Natural killer cell (primary cell): ENCODE measurements around the gene C8B. TPM values are rescaled to one million over a fixed set of nuclear protein-coding genes. Genes with fewer than 3 reads are reported as not detected.

Experiments used
- ATAC-seq, 3 donors: fragments of 150-1000 bp in 2 of 3; fragments of 200-7000 bp in 1 of 3; cut with Tn5 transposase; 1 replicate in 1 of 3; 2 replicates in 2 of 3; pipeline ENCODE4 v1.10.0; 2021; ENCODE audit warnings: mild to moderate bottlenecking in 2 of 3, moderate library complexity in 2 of 3
- DNase-seq, 2 donors: peaks; one replicate each; pipeline versions ENCODE4 v3.0.0 to v3.0.0-alpha.2; 2013 to 2021; ENCODE audit warnings: mixed read lengths in 1 of 2
- H3K27ac ChIP-seq: one replicate; pipeline ENCODE4 v1.5.1; 2013; ENCODE audit warnings: mild to moderate bottlenecking, low read length
- H3K27me3 ChIP-seq: one replicate; pipeline ENCODE4 v1.6.1; 2013; ENCODE audit warnings: low read length; ENCODE audit not compliant: control insufficient read depth, insufficient read depth
- H3K36me3 ChIP-seq: one replicate; pipeline ENCODE4 v1.6.1; 2013; ENCODE audit warnings: low read length; ENCODE audit not compliant: control insufficient read depth, insufficient read depth
- H3K4me1 ChIP-seq: one replicate; pipeline ENCODE4 v1.6.1; 2013; ENCODE audit warnings: low read length; ENCODE audit not compliant: control insufficient read depth, insufficient read depth
- H3K4me3 ChIP-seq: one replicate; pipeline ENCODE4 v1.5.1; 2013; ENCODE audit warnings: low read length
- H3K9me3 ChIP-seq: one replicate; pipeline ENCODE4 v1.6.1; 2013; ENCODE audit warnings: low read length; ENCODE audit not compliant: control insufficient read depth, insufficient read depth
- H3K27ac Mint-ChIP-seq, 2 donors: one replicate each; pipeline ENCODE4 v1.8.0; 2022; ENCODE audit warnings: mild to moderate bottlenecking in 2 of 2, mixed read lengths in 2 of 2, moderate library complexity in 1 of 2
- H3K27me3 Mint-ChIP-seq, 2 donors: one replicate each; pipeline ENCODE4 v1.8.0; 2022; ENCODE audit warnings: low read depth in 2 of 2, mixed read lengths in 2 of 2
- H3K36me3 Mint-ChIP-seq: one replicate; pipeline ENCODE4 v1.8.0; 2022; ENCODE audit warnings: mixed read lengths
- H3K4me1 Mint-ChIP-seq, 2 donors: one replicate each; pipeline ENCODE4 v1.8.0; 2022; ENCODE audit warnings: mixed read lengths in 2 of 2
- H3K4me3 Mint-ChIP-seq: one replicate; pipeline ENCODE4 v1.8.0; 2022; ENCODE audit warnings: mild to moderate bottlenecking, moderate library complexity, mixed read lengths
- H3K9me3 Mint-ChIP-seq, 2 donors: one replicate each; pipeline ENCODE4 v1.8.0; 2022; ENCODE audit warnings: mixed read lengths in 2 of 2
- CTCF ChIP-seq: fragments of 200-600 bp; IDR thresholded peaks from one replicate; pipeline ENCODE4 v1.8.0; 2022; ENCODE audit warnings: antibody characterized with exemption
- WGBS: methylation state at CpG from one replicate; pipeline ENCODE4 v1.1.7; 2013; ENCODE audit warnings: missing lambda C conversion rate; ENCODE audit not compliant: insufficient coverage; 5-methylcytosine and 5-hydroxymethylcytosine counted together
- intact Hi-C: fragments of 100-400 bp; cut with micrococcal nuclease; formaldehyde crosslinking; loops from one replicate; pipeline ENCODE4 v1.14.2; 2022
- total RNA-seq, 4 donors: library from RNA; stranded (reverse); fragments of 120-200 nt in 1 of 4; gene quantifications; one replicate each; pipeline versions ENCODE4 v1.2.3 to v1.2.4, GENCODE V29; 2013 to 2022

Gene C8B
- total RNA-seq, 3 donors from 2014 or later (not counting 1 experiment from before 2014, with no cell fraction given), result not detected

- no peak for DNase-seq
- H3K36me3 ChIP-seq, result no peaks in the 10 kb centered on the region
- no peak overlapping the region for H3K4me3 ChIP-seq
- no peak for ATAC-seq
- no peak for TF ChIP-seq CTCF
- no peak overlapping the region for H3K27ac ChIP-seq
- no peaks in the 10 kb centered on the region for H3K9me3 ChIP-seq
- Mint-ChIP-seq H3K4me3 (no peak overlapping the region), H3K27ac (no peak overlapping the region), H3K9me3 (no peaks in the 10 kb centered on the region), H3K27me3 (peaks cover 0 to 2% of the 10 kb centered on the region in 2 donors), H3K4me1 (peaks cover 22 to 35% of the 10 kb centered on the region in 2 donors), H3K36me3 (no peaks in the 10 kb centered on the region)
- peaks cover 17% of the 10 kb centered on the region for H3K4me1 ChIP-seq
- 92% methylated on average over 1 of the region's 1 CpG for WGBS
- H3K27me3 ChIP-seq, result no peaks in the 10 kb centered on the region
- intact Hi-C loops, result no loop called here
Observed at GRCh38 chr1:56972976-56973375, 7.2 kb upstream of the C8B start.

GRCh38 chr1:56970280-56970679, 4.5 kb upstream of the C8B start:
- Mint-ChIP-seq H3K27me3 (peaks cover 0 to 2% of the 10 kb centered on the region in 2 donors), H3K4me3 (no peak overlapping the region), H3K36me3 (no peaks in the 10 kb centered on the region), H3K4me1 (peaks cover 11 to 24% of the 10 kb centered on the region in 2 donors), H3K27ac (no peak overlapping the region), H3K9me3 (no peaks in the 10 kb centered on the region)
- DNase-seq, result no peak
- no peak overlapping the region for H3K4me3 ChIP-seq
- ATAC-seq, result peak in 1 of 3 donors; percentile 3
- peaks cover 16% of the 10 kb centered on the region for H3K4me1 ChIP-seq
- H3K27me3 ChIP-seq, result no peaks in the 10 kb centered on the region
- no peaks in the 10 kb centered on the region for H3K9me3 ChIP-seq
- intact Hi-C loops, result no loop called here
- no peak overlapping the region for H3K27ac ChIP-seq
- TF ChIP-seq CTCF, result no peak
- WGBS, result 97% methylated on average over 1 of the region's 1 CpG
- H3K36me3 ChIP-seq, result no peaks in the 10 kb centered on the region

GRCh38 chr1:56968878-56969495, 3.2 kb upstream of the C8B start:
- no peaks in the 10 kb centered on the region for H3K9me3 ChIP-seq
- intact Hi-C loops, result loop anchor here (2.0 kb wide), 1 partner anchor 136 kb away; no protein-coding TSS in a partner anchor

More at GRCh38 chr1:56968878-56969495, 3.2 kb upstream of the C8B start:
- H3K4me3 Mint-ChIP-seq, result no peak overlapping the region
- peaks cover 3% of the 10 kb centered on the region for H3K4me1 ChIP-seq
- H3K27me3 ChIP-seq, result no peaks in the 10 kb centered on the region
- H3K27ac Mint-ChIP-seq, result no peak overlapping the region
- ATAC-seq, result no peak
- peaks cover 0 to 7% of the 10 kb centered on the region in 2 donors for H3K27me3 Mint-ChIP-seq
- TF ChIP-seq CTCF, result no peak
- peaks cover 0 to 11% of the 10 kb centered on the region in 2 donors for H3K4me1 Mint-ChIP-seq
- no peak overlapping the region for H3K4me3 ChIP-seq
- no peaks in the 10 kb centered on the region for H3K36me3 ChIP-seq
- 90% methylated on average over 2 of the region's 2 CpGs for WGBS
- no peaks in the 10 kb centered on the region for H3K36me3 Mint-ChIP-seq
- H3K27ac ChIP-seq, result no peak overlapping the region
- no peaks in the 10 kb centered on the region for H3K9me3 Mint-ChIP-seq
- DNase-seq, result no peak
